Measurements from ENCODE around the gene XPC. TPM values are rescaled to one million over a fixed set of nuclear protein-coding genes. Genes with fewer than 3 reads are reported as not detected.

XPC gene
- total RNA-seq, 1 experiment from 2014 or later, result 15.1 TPM

DNA sequence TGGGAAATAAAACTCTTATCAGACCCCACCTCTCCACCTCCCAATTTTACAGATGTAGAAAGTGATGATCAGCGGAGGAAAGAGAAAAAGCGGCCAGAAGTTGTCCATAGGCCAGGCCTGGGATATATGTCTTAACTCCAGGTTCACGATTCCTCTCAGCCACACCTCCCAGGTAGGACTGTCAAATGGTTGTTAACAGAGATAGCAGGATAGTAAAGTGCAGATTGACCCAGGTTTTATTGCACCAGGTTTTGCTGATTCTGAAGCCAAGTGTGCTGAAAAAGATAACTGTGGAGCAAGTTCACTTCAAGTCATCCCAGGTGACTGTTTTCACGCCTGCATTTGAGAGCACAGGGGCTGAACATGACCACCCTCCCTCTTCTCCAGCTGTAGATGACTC lies 36.4 kb upstream of the XPC start:
- CTCF ChIA-PET, result interaction anchor here (1.7 kb wide), 1 partner anchor 11 kb away, joined by 3 read pairs; no protein-coding TSS in a partner anchor
- POLR2A ChIA-PET, result no interaction called here
- ATAC-seq, result no peak
- H3K4me1 ChIP-seq (ENCODE audit: control insufficient read depth, insufficient read depth, low read length), result no peaks in the 10 kb centered on the region
- H3K36me3 ChIP-seq (ENCODE audit: control insufficient read depth, insufficient read depth, low read length), result no peaks in the 10 kb centered on the region
- 0 out of 2 replicates have a peak, but pooled peaks cover 2% of the 10 kb centered on the region for H3K9me3 ChIP-seq (ENCODE audit: control insufficient read depth, insufficient read depth, low read depth, low read length)
- BruUV-seq (replicated peaks), result no TSS peak
- in situ Hi-C loops (cut with HindIII; ENCODE audit: low pct_unique_long_range_greater_than_20kb, low sequenced_read_pairs) (no loop called here), intact Hi-C loops (cut with micrococcal nuclease; ENCODE audit: unreplicated experiment) (no loop called here)
- no peak for DNase-seq (ENCODE audit: low read depth, low spot score)
- no peak overlapping the region for H3K27ac ChIP-seq (ENCODE audit: low read length)
- H3K4me3 ChIP-seq (ENCODE audit: low read depth in 2 of 2, low read length in 2 of 2), result no peak overlapping the region
- TF ChIP-seq, protein P1, sequence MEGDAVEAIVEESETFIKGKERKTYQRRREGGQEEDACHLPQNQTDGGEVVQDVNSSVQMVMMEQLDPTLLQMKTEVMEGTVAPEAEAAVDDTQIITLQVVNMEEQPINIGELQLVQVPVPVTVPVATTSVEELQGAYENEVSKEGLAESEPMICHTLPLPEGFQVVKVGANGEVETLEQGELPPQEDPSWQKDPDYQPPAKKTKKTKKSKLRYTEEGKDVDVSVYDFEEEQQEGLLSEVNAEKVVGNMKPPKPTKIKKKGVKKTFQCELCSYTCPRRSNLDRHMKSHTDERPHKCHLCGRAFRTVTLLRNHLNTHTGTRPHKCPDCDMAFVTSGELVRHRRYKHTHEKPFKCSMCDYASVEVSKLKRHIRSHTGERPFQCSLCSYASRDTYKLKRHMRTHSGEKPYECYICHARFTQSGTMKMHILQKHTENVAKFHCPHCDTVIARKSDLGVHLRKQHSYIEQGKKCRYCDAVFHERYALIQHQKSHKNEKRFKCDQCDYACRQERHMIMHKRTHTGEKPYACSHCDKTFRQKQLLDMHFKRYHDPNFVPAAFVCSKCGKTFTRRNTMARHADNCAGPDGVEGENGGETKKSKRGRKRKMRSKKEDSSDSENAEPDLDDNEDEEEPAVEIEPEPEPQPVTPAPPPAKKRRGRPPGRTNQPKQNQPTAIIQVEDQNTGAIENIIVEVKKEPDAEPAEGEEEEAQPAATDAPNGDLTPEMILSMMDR (IDR thresholded peaks at IDR 0.05), result no peak
- TF ChIP-seq SIN3A (IDR thresholded peaks at IDR 0.05; ENCODE audit: borderline replicate concordance, insufficient read depth, low read depth, low read length), result no peak
- no peak for TF ChIP-seq TCF7L2 (IDR thresholded peaks at IDR 0.05; ENCODE audit: low read depth, low read length)
- TF ChIP-seq POLR2AphosphoS5 (IDR thresholded peaks at IDR 0.05; ENCODE audit: low read depth, low read length), result no peak
- TF ChIP-seq, protein P2, sequence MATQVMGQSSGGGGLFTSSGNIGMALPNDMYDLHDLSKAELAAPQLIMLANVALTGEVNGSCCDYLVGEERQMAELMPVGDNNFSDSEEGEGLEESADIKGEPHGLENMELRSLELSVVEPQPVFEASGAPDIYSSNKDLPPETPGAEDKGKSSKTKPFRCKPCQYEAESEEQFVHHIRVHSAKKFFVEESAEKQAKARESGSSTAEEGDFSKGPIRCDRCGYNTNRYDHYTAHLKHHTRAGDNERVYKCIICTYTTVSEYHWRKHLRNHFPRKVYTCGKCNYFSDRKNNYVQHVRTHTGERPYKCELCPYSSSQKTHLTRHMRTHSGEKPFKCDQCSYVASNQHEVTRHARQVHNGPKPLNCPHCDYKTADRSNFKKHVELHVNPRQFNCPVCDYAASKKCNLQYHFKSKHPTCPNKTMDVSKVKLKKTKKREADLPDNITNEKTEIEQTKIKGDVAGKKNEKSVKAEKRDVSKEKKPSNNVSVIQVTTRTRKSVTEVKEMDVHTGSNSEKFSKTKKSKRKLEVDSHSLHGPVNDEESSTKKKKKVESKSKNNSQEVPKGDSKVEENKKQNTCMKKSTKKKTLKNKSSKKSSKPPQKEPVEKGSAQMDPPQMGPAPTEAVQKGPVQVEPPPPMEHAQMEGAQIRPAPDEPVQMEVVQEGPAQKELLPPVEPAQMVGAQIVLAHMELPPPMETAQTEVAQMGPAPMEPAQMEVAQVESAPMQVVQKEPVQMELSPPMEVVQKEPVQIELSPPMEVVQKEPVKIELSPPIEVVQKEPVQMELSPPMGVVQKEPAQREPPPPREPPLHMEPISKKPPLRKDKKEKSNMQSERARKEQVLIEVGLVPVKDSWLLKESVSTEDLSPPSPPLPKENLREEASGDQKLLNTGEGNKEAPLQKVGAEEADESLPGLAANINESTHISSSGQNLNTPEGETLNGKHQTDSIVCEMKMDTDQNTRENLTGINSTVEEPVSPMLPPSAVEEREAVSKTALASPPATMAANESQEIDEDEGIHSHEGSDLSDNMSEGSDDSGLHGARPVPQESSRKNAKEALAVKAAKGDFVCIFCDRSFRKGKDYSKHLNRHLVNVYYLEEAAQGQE (IDR thresholded peaks at IDR 0.05; ENCODE audit: insufficient read depth in 1 of 2, low read depth in 2 of 2, low read length in 1 of 2), result no peak
- no peaks in the 10 kb centered on the region for H3K27me3 ChIP-seq (ENCODE audit: control insufficient read depth, insufficient read depth, low read length)

DNA sequence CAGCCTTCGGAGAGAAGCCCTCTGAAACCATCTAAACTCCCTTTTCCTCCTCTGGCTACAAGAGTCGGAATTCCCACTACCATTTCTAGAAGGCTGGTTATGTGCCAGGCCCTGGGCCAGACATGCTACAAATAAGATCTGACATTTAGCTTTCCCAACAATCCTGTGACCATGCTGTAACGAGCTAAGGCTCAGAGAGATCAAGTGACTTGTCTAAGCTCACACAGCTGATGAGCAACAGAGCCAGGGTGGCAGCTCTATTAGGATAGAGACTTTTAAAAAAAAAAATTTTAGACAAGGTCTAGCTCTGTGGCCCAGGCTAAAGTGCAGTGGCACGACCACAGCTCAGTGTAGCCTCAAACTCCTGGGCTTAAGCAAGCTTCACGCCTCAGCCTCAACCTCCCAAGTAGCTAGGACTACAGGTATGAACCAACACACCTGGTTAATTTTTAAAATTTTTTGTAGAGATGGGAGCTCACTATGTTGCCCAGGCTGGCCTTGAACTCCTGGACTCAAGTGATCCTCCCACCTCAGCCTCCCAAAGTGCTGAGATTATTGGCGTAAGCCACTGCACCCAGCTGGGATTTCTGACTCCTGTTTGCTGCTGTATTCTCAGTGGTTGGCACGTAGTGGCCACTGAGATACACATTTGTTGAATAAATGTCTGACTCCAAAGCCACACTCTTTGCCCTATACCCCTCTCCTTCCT lies 34.8 kb upstream of the XPC start:
- DNase-seq (ENCODE audit: low read depth, low spot score) (no peak), ATAC-seq (no peak)
- Histone ChIP-seq H3K4me3 (ENCODE audit: low read depth in 2 of 2, low read length in 2 of 2) (no peak overlapping the region), H3K9me3 (ENCODE audit: control insufficient read depth, insufficient read depth, low read depth, low read length) (no peaks in the 10 kb centered on the region), H3K27ac (ENCODE audit: low read length) (no peak overlapping the region; the same call in 1 of the 2 replicates), H3K4me1 (ENCODE audit: control insufficient read depth, insufficient read depth, low read length) (no peaks in the 10 kb centered on the region), H3K27me3 (ENCODE audit: control insufficient read depth, insufficient read depth, low read length) (no peaks in the 10 kb centered on the region), H3K36me3 (ENCODE audit: control insufficient read depth, insufficient read depth, low read length) (no peaks in the 10 kb centered on the region)
- no TSS peak for BruUV-seq (replicated peaks)
- POLR2A ChIA-PET, result interaction anchor here (0.7 kb wide), 1 partner anchor 12 kb away, joined by 3 read pairs; no protein-coding TSS in a partner anchor
- CTCF ChIA-PET, result interaction anchor here (0.9 kb wide), 1 partner anchor 10 kb away, joined by 3 read pairs; no protein-coding TSS in a partner anchor
- intact Hi-C loops (cut with micrococcal nuclease; ENCODE audit: unreplicated experiment), result no loop called here
- TF ChIP-seq SIN3A (IDR thresholded peaks at IDR 0.05; ENCODE audit: borderline replicate concordance, insufficient read depth, low read depth, low read length), result no peak
- TF ChIP-seq TCF7L2 (IDR thresholded peaks at IDR 0.05; ENCODE audit: low read depth, low read length), result no peak
- no peak for TF ChIP-seq POLR2AphosphoS5 (IDR thresholded peaks at IDR 0.05; ENCODE audit: low read depth, low read length)
- TF ChIP-seq, protein P2 (IDR thresholded peaks at IDR 0.05; ENCODE audit: insufficient read depth in 1 of 2, low read depth in 2 of 2, low read length in 1 of 2), result no peak
- TF ChIP-seq, protein P1 (IDR thresholded peaks at IDR 0.05), result no peak
- in situ Hi-C loops (cut with HindIII; ENCODE audit: low pct_unique_long_range_greater_than_20kb, low sequenced_read_pairs), result no loop called here
